ENCODE measurements around the gene UBE2E1. TPM values are rescaled to one million over a fixed set of nuclear protein-coding genes. Genes with fewer than 3 reads are reported as not detected.
A peak's percentile ranks its signal among the peaks of the same experiment; 100 is the strongest.
"Not testable (repeated sequence)": the region's sequence is repeated elsewhere in the genome, so short reads cannot be mapped to it uniquely, and the experiment has no call there.

Gene UBE2E1
- total RNA-seq, 1 donor from 2014 or later = 107 TPM

GRCh38 chr3:23856286-23856685 is 50.5 kb downstream of the UBE2E1 start:
- DNase-seq = no peak

DNA sequence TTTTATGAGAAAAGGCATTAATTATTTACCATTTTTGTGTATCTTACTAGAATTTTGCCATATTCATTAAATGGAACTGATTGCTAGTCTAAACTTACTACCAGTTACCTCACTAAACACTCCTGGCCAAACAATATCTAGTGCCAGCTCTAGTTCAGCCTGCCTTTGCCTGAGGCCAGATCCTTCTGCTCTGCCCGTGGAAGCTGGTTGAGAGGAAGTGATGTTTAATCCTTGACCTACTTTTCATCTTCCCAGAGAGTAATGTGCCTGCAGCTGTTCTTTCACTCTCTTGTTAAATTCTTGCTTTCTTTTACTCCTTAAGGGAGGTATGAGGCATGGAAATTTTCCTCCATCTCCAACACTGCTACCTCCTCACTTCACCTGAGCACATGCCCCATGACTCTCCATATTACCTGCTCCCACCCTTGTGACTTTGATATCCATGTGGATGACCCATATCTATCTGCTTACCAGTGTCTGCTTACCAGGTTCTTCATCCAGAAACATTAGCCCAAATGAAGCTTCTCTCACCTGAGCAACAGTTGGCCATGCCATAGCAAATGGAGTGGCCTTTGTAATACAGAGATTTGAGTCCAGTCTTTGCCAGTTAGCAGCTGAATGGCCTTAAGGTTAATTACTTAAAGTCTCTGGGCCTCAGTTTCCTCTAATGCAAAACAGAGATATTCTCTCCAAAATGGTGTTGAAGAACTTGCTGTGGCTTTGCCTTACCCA is 53.4 kb downstream of the UBE2E1 start:
- peak; percentile 2 for DNase-seq

DNA sequence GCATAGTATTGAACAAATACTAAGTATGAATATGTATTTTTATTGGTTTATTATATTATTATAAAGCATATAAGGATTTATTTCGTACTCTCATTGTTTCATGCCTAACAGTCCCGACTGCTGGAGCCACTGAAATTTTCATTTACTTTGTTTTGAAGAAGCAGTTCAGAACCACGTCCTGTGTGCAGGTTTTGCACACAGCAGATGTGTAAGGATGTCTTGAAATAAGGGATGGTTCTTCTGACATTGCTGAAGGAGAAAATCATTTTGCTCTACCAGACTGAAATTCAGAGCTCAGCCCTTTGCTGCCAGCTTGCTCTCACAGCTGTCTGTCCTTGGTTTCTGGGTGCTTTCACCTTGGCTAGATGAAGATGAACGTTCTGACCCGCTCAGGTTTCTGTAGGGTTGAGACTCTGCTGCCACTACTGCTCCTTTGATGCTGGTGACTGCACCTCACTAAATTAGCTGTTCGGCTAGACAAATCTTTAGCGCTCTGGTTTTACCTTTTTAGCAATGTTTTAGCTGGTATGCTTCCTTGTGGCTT is 54.2 kb downstream of the UBE2E1 start:
- no peak for DNase-seq

- no peak for DNase-seq
Observed at GRCh38 chr3:23861689-23862088, 55.9 kb downstream of the UBE2E1 start.

DNA sequence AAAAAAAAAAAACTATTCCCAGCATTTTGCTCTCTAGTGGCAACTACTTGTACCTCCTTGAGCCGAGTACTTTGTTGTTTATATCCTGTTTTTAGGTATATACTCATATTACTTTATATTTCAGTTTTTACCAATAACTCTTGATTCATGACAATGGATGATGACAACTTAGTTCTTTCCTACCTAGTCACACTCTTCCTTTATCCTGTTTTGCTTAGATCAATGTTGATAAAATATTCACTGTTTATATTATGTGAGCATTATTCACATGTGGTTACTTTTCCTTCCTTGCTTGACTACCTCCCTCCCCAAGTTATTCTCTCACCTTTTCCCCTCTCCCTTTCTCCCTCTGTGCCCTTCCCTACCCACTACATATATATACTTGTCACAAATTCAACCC is 57.3 kb downstream of the UBE2E1 start:
- no peak for DNase-seq

DNA sequence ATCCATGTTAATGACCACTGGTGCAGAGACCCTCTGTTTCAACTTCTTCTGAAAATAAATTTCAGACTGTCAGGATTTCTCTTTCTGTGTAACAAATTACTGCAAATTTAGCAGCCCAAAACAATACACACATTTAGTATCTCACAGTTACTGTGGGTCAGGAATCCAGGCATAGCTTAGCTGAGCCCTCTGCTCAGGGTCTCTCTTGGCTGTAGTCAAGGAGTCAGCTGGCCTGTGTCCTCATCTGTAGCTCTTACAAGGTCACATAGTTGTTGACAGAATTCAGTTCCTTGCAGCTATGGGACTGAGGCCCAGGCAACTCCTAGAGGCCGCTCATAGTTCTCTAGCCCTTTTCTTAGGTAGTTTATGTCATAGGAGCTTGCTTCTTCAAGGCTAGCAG is 59.2 kb downstream of the UBE2E1 start:
- no peak for DNase-seq

GRCh38 chr3:23865595-23866396 is 60.0 kb downstream of the UBE2E1 start:
- peak; percentile 52 for DNase-seq

- no peak for DNase-seq
Observed at GRCh38 chr3:23867400-23867799, 61.6 kb downstream of the UBE2E1 start.

DNA sequence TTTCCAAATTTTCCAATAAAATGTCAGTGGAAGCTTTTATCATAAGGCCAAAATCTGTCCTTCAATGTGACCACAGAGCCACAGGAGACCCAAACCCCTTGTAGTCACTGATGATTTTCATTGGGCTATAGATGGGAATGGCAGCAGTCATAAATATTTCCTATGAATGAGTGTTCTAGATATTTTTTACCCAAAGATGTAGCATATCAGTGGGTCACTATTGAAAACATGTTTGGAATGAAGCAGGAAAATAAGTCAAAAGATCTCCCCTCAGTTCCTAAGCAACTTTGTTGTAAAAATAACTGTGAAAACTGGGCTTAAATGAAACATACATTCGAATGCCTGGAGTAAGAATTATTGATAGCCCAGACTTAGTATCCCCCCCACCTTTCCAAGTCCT is 62.1 kb downstream of the UBE2E1 start:
- DNase-seq = no peak

DNA sequence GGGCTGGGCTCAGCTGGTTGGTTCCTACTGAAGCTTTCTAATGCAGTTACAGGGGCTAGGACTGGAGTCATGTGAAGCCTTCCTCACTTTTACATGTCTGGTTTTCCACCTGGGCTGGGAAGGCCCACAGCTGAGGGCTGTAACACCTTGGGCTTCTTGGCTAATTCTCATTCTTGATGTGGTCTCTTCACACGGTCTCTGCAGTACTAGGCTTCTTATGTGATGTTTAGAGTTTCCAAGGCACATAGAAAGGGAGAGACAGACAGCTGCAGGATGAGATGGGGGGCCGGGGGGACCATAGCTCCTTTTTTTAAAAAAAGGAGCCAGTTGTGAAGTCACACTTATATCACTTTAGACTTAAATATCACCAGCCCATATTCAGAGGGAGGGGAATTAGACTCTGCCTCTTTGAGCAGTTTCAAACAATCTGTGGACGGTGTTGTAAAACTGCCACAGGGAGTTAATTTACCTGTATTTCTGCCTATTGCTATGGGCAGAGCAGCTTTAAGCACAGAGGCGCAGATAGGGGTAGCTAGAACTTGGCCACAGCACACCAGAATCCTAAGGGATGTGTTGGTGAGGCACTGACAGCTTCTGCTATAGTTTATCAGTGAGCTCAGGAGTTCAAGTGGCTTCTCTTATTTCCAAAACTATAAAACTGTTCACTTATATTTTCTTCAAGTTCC is 64.4 kb downstream of the UBE2E1 start:
- no peak for DNase-seq

DNA sequence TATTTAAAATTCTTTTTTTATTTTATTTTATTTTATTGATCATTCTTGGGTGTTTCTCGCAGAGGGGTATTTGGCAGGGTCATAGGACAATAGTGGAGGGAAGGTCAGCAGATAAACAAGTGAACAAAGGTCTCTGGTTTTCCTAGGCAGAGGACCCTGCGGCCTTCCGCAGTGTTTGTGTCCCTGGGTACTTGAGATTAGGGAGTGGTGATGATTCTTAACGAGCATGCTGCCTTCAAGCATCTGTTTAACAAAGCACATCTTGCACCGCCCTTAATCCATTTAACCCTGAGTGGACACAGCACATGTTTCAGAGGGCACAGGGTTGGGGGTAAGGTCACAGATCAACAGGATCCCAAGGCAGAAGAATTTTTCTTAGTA is 64.9 kb downstream of the UBE2E1 start:
- not testable (repeated sequence) for DNase-seq

- DNase-seq = not testable (repeated sequence)
Observed at GRCh38 chr3:23871361-23871760, 65.6 kb downstream of the UBE2E1 start.

DNA sequence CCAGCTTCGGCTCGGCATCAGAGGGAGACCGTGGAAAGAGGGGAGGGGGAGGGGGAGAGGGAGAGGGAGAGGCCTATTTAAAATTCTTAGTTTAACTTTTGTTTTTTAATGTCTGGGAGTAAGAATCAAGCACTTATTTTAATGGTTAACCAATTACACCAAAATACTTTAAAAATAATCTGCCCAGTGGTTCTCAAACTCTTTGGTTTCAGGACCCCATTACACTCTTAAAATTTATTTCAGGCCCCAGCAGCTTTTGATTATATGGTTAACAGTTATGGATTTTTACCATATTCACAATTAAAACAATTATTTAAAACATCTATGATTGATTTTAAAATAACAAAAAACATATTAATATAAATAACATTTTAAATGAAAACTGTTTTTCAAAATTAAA is 66.6 kb downstream of the UBE2E1 start:
- DNase-seq = no peak

DNA sequence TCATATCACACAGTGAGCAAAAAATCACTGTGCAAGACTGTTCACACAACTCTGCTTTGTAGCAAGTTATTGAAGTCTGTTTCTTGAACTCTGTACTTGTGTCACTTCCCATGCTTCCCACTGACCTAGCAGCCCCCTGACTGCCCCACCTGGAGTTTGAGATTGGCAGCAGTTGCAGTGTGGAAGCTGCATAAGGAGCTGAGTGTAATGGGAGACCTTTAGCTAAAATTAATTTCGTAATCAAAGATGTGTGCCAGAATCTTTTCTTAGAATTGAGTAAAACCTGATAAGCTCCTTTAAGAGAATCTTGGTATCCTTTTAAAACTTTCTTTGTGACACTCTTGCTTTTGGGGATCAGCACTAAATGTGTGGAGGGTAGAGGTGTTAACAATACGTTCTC is 68.2 kb downstream of the UBE2E1 start:
- no peak for DNase-seq

DNA sequence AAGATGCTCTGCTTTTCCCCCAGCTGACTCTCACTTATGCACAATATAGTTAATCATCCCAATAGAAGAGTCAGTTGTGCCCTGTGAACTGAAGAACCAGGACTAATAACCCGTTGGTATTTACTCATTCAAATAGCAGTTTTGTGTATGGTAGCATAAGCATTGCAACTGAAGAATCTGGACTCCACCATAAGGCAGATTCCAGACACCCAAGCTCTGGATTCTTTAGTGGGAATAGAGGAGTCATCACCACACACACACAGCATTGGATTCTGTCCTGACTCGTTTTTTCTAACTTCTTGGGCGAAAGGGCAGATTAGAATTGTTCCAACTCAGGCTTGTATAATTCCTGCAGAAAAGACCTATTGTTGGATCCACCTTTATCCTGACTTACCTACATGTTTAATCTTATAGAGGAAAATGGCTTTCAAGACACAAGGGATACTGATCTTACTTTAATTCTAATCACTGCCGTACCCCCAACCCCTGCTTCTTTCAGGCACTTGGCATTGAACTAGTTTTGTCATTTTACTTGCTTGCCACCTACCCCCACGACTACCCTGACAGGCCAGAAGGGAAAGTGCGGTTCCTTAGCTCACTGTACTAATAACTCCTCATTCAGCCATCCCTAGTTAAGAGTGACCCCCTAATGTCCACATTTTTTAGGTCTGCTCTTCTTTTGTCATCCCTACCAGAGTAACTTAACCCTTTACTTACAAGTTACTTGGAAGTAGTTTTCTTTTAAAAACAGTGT is 68.8 kb downstream of the UBE2E1 start:
- DNase-seq = no peak

- no peak for DNase-seq
Observed at GRCh38 chr3:23875113-23875725, 69.5 kb downstream of the UBE2E1 start.

- no peak for DNase-seq
Observed at GRCh38 chr3:23876923-23877322, 71.2 kb downstream of the UBE2E1 start.

DNA sequence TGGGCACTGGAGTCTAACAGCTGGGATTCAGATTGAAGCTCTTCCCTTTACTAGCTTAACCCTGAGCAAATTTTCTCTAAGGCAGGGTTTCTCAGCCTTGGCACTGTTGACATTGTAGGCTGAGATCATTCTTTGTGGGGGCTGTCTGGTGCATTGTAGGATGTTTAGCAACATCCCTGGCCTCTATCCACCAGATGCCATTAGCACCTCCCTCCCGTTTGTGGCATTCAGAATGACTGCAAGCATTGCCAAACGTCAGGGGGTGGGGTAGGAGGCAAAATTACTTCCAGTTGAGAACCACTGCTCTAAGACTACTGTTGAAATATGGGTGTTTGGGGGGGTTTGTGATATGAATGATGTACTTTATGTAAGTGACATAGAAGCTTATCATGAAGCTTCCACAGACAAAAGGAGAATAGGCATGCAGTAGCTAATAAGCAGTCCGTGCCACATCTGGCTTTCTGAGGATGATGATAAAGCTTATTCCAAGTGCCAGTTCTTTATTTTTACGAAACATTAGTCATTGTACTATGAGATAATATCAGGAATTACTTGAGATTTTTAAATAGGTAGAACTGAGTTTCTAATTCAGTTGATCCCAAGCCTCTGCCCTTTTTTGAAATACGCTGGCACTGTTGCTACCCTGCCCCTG is 71.7 kb downstream of the UBE2E1 start:
- no peak for DNase-seq

GRCh38 chr3:23879485-23879884 is 73.7 kb downstream of the UBE2E1 start:
- DNase-seq = no peak

- no peak for DNase-seq
Observed at GRCh38 chr3:23880703-23881339, 75.1 kb downstream of the UBE2E1 start.

DNA sequence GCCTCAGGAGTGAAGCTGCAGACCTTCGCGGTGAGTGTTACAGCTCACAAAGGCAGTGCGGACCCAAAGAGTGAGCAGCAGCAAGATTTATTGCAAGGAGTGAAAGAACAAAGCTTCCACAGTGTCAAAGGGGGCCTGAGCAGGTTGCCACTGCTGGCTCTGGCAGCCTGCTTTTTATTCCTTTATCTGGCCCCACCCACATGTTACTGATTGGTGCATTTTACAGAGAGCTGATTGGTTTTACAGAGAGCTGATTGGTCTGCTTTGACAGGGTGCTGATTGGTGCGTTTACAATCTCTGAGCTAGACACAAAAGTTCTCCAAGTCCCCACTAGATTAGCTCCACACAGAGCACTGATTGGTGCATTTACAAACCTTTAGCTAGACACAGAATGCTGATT is 76.2 kb downstream of the UBE2E1 start:
- DNase-seq = not testable (repeated sequence)
